ENCODE measurements around the gene MND1.
"Not testable (repeated sequence)": the region's sequence is repeated elsewhere in the genome, so short reads cannot be mapped to it uniquely, and the experiment has no call there.

The MND1 gene

GRCh38 chr4:153408932-153409331 is 64.4 kb downstream of the MND1 start:
- DNase-seq: no peak

- DNase-seq: no peak
These were observed 64.9 kb downstream of the MND1 start for GRCh38 chr4:153409412-153409811.

GRCh38 chr4:153409924-153410501 is 65.5 kb downstream of the MND1 start:
- DNase-seq: no peak

DNA sequence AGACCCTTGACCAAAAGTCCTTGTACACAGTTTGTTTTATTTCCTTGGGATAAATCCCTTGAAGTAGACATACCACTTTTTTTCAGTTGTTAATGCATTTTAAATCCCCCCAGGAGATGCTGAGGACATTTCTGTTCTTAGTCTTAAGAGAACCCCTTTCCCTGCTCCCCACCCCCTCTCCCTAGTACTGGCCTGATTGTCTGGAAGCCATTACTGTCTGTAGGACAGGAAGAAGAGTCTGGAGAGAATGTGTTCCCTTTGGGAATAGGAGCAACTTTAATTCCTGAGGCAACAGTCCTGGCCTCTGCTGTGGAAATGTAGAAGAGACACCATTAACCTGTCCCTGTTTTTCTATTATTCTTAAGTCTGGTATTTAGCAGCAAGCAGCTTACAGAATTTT is 69.4 kb downstream of the MND1 start:
- no peak for DNase-seq

DNA sequence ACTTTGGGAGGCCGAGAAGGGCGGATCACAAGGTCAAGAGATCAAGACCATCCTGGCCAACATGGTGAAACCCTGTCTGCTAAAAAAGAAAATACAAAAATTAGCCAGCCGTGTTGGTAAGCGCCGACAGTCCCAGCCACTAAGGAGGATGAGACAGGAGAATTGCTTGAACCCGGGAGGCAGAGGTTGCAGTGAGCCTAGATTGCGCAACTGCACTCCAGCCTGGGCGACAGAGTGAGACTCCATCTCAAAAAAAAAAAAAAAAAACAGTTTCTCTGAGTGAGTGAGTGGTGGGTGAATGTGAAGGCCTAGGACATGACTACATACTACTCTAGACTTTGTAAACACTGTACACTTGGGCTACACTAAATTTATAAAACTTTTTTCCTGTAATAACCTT is 72.0 kb downstream of the MND1 start:
- DNase-seq: not testable (repeated sequence)

GRCh38 chr4:153418121-153418520 is 73.6 kb downstream of the MND1 start:
- no peak for DNase-seq

DNA sequence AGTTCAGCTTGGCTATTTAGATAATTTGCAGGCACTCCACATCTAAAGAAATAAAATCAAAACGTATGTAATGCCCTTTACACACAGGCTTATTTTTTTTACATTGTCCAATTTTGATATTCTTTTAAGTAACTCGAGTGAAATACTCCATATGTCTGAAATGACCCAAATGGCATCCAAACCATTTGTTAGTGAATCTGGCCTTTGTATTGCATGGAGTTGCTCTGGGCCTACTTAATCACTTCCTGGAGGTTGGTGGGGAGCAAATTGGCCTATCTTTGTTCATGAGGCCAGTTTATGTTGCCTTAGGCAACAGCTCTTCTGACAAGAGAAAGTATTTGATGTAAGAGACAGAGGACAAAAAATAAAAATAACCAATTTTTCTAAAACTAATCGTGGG is 74.1 kb downstream of the MND1 start:
- DNase-seq: no peak

DNA sequence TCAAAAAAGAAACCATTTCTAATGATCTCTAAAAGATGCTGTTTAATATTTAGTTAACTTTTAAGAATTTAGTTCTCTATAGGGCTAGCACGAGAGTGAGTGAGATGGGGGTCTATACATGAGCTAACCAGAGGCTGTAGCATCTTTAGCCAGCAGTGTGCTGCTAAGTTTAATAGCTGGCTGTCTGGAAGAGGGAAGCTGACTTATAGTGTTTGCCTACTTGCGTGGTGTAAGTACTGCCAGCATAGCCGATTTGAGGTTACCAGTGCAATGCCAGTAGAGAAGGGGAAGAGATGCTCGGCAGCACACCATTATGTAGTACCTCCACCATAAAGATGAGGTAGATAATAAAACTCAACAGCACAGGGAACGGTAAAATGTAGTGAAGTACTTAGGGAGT is 74.5 kb downstream of the MND1 start:
- DNase-seq: no peak

- DNase-seq: no peak
These were observed 75.3 kb downstream of the MND1 start for GRCh38 chr4:153419673-153420278.

DNA sequence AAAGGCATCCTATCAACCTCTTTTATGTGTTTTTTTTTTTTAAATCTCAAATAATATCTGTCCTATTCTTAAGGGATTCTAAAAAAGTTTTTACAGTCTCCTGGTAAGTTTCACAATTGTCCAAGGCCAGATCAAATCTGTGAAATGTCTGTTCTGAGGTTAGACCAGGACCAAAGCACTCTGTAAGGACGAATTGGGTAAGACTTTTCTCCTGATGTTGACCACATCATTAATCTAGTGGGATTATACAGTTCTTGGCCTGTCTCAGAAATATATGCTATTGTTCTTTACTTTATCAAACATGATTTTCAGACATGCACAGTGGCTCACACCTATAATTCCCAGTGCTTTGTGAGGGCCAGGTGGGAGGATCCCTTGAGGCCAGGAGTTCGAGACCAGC is 75.9 kb downstream of the MND1 start:
- DNase-seq: no peak

- DNase-seq: no peak
These were observed 77.5 kb downstream of the MND1 start for GRCh38 chr4:153421941-153422340.

- no peak for DNase-seq
These were observed 81.9 kb downstream of the MND1 start for GRCh38 chr4:153426207-153426885.

GRCh38 chr4:153427363-153428071 is 83.0 kb downstream of the MND1 start:
- DNase-seq: no peak

GRCh38 chr4:153428941-153429475 is 84.5 kb downstream of the MND1 start:
- DNase-seq: no peak

GRCh38 chr4:153432965-153433753 is 88.7 kb downstream of the MND1 start:
- peak; percentile 22 for DNase-seq

- no peak for DNase-seq
These were observed 89.2 kb downstream of the MND1 start for GRCh38 chr4:153433754-153434105.

DNA sequence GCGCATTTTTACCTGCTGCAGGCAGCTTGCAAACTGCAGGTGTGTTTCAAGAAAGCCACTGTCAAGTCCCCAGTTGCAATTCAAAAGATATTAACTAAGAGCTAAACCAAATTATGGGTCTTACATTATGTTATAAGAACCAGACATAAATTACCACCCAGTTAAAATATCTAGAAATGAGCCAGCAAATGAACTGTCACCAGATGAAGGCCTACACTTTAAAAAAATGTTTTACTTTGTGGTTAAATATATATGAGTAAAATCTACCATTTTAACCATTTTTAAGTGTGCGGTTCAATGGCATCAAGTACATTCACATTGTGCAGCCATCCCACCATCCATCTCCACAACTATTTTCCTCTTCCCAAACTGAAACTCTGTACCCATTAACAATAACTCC is 89.7 kb downstream of the MND1 start:
- DNase-seq: no peak

GRCh38 chr4:153438916-153439756 is 94.6 kb downstream of the MND1 start:
- no peak for DNase-seq

DNA sequence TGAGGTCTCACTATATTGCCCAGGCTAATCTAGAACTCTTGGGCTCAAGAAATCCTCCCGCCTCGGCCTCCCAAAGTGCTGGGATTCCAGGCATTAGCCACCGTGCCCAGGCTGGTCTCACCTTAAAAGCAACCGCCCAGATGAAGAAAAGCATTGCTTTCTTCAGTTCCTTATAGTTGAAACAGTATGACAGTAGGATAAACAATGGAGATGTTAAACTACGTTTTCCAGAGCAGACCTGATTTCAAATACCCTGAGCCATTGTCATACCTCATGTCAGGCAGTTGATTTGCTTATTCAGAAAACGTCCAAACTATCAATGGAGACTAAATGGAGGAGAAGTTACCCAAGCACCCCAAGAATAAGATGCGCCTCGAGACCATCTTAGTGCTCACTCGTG is 95.3 kb downstream of the MND1 start:
- DNase-seq: no peak

DNA sequence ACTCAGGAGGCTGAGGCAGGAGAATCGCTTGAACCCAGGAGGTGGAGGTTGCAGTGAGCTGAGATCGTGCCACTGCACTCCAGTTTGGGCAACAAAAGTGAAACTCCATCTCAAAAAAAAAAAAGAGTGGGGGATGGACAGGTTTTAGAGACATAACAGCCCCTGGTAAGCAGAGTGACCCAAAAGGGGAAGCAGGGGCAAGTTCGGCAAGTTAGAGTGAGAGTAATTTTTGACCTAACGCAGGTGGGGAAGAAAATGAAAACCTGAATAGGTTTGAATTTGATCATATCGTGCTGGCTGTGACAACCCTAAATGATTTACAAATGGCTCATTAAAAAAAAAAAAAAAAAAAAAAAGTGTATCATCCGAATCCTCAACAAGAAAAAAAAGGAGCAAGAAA is 96.0 kb downstream of the MND1 start:
- DNase-seq: no peak

DNA sequence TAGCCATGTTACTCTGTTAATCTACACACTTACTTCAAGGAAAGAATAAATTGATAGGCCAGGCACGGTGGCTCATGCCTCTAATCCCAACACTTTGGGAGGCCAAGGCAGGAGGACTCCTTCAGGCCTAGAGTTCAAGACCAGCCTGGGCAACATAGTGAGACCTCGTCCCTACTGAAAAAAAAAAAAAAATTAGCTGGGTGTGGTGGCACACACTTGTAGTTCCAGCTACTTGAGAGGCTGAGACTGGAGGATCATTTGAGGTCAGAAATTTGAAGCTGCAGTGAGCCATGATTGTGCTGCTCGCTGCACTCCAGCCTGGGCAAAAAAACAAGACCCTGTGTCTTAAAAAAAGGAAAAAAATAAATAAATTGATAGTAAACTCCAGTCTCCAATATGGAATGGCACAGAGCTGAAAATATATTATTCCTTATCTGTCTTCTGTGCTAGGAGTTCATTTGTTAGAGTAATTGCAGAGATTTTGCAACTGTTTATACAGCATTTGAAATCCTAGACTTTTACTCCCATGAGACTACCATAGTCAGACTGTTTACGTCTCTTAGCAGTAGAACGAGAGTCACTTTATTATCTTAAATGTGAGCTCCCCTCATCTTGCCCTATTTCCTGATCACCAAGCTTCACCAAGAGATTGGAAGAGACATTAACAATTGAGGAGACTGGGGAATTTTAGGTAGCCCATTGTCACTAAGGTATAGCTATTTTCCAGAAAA is 102.9 kb downstream of the MND1 start:
- DNase-seq: no peak

Data from NCI-H1092 treated with DMSO at 0.1 percent for 48 hours (cell line).